ENCODE results near the gene KRT76.

DNA sequence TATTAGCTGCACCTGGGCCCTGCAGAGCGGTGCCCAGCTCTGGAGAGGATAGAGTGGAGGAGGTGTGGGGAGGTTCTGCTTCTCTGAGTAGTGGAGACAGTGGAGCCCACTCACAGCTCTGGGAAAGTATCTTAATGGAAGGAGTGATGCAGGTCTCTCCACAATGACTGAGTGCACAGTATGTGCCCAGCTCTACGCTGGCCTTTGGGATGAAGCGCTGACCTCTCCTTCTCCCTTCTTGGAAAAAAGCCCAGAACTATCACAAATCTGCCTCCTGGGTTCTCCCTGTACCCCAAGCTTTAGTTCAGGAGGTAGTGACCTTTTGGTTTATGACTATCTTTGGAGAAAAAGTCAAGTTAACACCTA lies 19.3 kb upstream of the KRT76 start:
- TF ChIP-seq, protein P1, sequence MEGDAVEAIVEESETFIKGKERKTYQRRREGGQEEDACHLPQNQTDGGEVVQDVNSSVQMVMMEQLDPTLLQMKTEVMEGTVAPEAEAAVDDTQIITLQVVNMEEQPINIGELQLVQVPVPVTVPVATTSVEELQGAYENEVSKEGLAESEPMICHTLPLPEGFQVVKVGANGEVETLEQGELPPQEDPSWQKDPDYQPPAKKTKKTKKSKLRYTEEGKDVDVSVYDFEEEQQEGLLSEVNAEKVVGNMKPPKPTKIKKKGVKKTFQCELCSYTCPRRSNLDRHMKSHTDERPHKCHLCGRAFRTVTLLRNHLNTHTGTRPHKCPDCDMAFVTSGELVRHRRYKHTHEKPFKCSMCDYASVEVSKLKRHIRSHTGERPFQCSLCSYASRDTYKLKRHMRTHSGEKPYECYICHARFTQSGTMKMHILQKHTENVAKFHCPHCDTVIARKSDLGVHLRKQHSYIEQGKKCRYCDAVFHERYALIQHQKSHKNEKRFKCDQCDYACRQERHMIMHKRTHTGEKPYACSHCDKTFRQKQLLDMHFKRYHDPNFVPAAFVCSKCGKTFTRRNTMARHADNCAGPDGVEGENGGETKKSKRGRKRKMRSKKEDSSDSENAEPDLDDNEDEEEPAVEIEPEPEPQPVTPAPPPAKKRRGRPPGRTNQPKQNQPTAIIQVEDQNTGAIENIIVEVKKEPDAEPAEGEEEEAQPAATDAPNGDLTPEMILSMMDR (IDR thresholded peaks at IDR 0.05; ENCODE audit: low read depth, low read length), result no peak
- TF ChIP-seq EZH2phosphoT487 (IDR thresholded peaks at IDR 0.05; ENCODE audit: low read depth), result no peak
